GM19372 (cell line): Measurements from ENCODE around the gene KCTD16.

Experiments used
- ATAC-seq: cut with Tn5 transposase; IDR thresholded peaks from one replicate; pipeline ENCODE4 v1.9.1; 2021; ENCODE audit warnings: mild to moderate bottlenecking, low read depth, moderate library complexity; ENCODE audit not compliant: unreplicated experiment

The KCTD16 gene

GRCh38 chr5:144276034-144276822 is 105.6 kb downstream of the KCTD16 start:
- ATAC-seq, result no peak

GRCh38 chr5:144281784-144282183 is 111.1 kb downstream of the KCTD16 start:
- ATAC-seq, result no peak

GRCh38 chr5:144284036-144284435 is 113.4 kb downstream of the KCTD16 start:
- no peak for ATAC-seq

GRCh38 chr5:144284931-144285502 is 114.3 kb downstream of the KCTD16 start:
- no peak for ATAC-seq

- ATAC-seq, result no peak
These were observed 118.6 kb downstream of the KCTD16 start for GRCh38 chr5:144289277-144289676.

- ATAC-seq, result no peak
These were observed 121.4 kb downstream of the KCTD16 start for GRCh38 chr5:144292029-144292428.

GRCh38 chr5:144295284-144295683 is 124.6 kb downstream of the KCTD16 start:
- ATAC-seq, result no peak

- ATAC-seq, result no peak
These were observed 126.4 kb downstream of the KCTD16 start for GRCh38 chr5:144297081-144297480.

- ATAC-seq, result no peak
These were observed 128.0 kb downstream of the KCTD16 start for GRCh38 chr5:144298658-144299057.

GRCh38 chr5:144304688-144305087 is 134.0 kb downstream of the KCTD16 start:
- no peak for ATAC-seq

- no peak for ATAC-seq
These were observed 137.1 kb downstream of the KCTD16 start for GRCh38 chr5:144307736-144308135.

- ATAC-seq, result no peak
These were observed 137.5 kb downstream of the KCTD16 start for GRCh38 chr5:144308174-144308573.

- no peak for ATAC-seq
These were observed 138.4 kb downstream of the KCTD16 start for GRCh38 chr5:144308906-144309670.

- no peak for ATAC-seq
These were observed 139.9 kb downstream of the KCTD16 start for GRCh38 chr5:144310621-144311020.

- ATAC-seq, result no peak
These were observed 142.6 kb downstream of the KCTD16 start for GRCh38 chr5:144313147-144313726.

GRCh38 chr5:144315026-144315425 is 144.4 kb downstream of the KCTD16 start:
- no peak for ATAC-seq

- no peak for ATAC-seq
These were observed 145.4 kb downstream of the KCTD16 start for GRCh38 chr5:144315994-144316634.

GRCh38 chr5:144318011-144318410 is 147.3 kb downstream of the KCTD16 start:
- ATAC-seq, result no peak

- ATAC-seq, result no peak
These were observed 147.8 kb downstream of the KCTD16 start for GRCh38 chr5:144318460-144318859.

- no peak for ATAC-seq
These were observed 152.5 kb downstream of the KCTD16 start for GRCh38 chr5:144323181-144323580.

GRCh38 chr5:144325532-144325931 is 154.9 kb downstream of the KCTD16 start:
- ATAC-seq, result no peak
